ENCODE data around the gene XCL2.
"Not testable (repeated sequence)": the region's sequence is repeated elsewhere in the genome, so short reads cannot be mapped to it uniquely, and the experiment has no call there.

Gene XCL2

DNA sequence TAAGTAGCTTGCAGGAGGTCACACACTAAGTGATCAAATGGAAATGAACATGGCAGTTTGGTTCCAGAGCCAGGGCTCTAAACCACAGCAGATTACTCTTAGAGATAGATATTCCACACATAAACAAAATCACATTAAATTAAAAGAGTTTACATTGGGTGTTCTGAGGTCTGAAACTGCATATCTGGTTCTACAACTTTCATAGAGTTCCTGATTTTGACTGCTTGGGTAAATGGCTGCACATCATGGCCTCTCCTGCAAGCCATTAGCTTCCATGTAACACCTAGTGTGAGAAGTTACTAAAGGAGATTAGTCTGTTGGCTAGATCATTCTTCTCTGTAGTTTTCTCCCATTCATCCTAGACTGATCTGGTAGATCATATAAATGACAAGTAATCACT, 12.8 kb upstream of the XCL2 start:
- no peak for DNase-seq (ENCODE audit: low read depth)

DNA sequence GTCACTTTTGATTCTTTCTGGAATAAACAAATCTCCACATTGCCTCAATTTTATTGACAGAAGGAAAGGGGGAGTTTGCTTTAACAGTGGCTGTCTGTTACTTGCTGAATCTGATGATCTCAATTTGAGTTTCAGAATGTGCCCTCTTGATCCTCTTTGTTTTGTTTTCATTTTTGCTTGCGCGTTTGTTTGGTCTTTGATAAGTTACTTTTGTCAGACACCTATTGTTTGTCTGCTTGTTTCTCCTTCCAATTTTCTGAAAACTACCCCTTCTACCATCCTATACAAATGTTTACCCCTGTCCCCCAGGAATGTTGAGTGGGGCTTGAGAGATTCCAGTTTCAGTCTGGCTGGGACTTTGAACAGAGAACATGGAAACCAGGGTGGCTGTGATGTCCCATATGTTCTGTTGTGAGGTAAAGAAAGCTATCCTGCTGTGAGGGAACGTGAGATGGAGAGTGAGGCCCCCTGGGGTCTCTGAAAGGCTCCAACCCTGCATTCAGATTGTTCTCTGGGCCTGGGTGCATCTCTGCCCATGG, 11.8 kb upstream of the XCL2 start:
- no peak for DNase-seq (ENCODE audit: low read depth)

DNA sequence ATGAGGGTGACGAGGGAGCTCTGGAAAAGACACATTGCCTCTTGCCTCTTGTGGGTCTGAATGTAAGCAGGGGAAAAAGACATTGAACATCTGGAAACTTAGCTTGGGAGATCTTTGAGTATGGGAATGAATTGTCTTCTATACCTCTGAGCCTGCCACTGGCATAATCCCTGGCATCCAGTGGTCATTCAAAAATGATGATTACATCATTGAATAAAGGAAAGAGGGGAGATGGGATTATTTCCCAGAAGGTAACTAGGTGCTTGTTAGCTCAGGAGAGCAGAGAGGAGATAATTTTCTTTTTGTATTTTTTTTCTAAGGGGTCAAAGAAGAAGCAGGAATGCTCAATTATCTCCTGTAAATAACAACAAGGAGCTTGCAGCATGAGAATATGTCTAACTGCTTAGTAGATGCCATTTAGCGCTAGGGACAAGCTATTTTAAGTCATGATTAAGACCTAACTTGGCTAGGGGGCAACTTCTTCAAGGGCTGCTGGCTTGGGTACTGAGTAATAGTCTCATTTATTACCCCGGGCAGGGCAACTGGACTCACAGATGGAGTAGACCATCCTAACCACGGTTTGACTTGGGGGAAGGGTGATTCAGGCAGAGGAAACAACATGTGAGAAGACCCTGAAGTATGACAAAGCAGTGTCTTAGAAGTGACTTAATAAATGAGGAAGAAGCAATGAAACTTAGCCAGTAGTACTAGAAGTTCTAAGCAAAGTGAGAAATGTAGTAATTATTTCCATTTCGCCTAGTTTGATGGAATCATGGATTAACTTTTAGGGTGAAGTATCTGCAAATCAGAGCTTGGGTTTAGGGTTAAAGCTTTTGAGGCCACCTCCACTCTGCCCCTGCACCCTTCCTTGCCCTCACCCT, 11.0 kb upstream of the XCL2 start:
- DNase-seq (ENCODE audit: low read depth), result no peak

- DNase-seq (ENCODE audit: low read depth), result no peak
Observed at GRCh38 chr1:168553680-168554553, 10.1 kb upstream of the XCL2 start.

GRCh38 chr1:168552961-168553360, 9.2 kb upstream of the XCL2 start:
- DNase-seq (ENCODE audit: low read depth), result no peak

GRCh38 chr1:168551688-168552087, 7.9 kb upstream of the XCL2 start:
- no peak for DNase-seq (ENCODE audit: low read depth)

GRCh38 chr1:168550971-168551370, 7.2 kb upstream of the XCL2 start:
- no peak for DNase-seq (ENCODE audit: low read depth)

DNA sequence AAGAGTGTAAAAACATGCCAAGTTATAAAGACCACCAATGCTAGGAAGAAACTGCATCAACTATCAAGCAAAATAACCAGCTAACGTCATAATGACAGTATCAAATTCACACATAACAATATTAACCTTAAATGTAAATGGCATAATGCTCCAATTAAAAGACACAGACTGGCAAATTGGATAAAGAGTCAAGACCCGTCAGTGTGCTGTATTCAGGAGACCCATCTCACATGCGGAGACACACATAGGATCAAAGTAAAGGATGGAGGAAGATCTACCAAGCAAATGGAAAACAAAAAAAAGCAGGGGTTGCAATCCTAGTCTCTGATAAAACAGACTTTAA, 2.7 kb upstream of the XCL2 start:
- not testable (repeated sequence) for DNase-seq (ENCODE audit: low read depth)

GRCh38 chr1:168545678-168546552, 2.1 kb upstream of the XCL2 start:
- DNase-seq (ENCODE audit: low read depth), result not testable (repeated sequence)

GRCh38 chr1:168542978-168543377, 819 bp downstream of the XCL2 start:
- DNase-seq (ENCODE audit: low read depth), result not testable (repeated sequence)

- DNase-seq (ENCODE audit: low read depth), result not testable (repeated sequence)
Observed at GRCh38 chr1:168540798-168541197, 3.0 kb downstream of the XCL2 start.

DNA sequence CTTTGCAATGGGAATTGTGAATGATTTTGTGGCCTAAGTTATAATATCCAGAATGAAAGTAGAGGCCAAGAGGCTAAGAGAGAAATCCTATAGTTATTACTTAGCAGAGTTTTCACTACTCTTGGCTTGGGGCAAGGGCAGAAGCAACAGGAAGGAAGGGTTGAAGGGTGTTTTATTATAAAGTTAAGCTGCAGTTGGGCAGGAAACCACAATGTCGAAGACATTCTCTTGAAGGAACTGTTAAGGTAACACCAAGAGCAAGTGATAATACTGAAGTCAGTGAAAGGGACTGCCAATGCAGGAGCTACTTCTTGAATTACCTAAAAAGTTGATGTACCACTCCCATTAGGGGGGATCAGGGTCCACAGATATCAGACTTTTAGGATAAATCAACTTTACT, 8.3 kb downstream of the XCL2 start:
- DNase-seq (ENCODE audit: low read depth), result no peak

DNA sequence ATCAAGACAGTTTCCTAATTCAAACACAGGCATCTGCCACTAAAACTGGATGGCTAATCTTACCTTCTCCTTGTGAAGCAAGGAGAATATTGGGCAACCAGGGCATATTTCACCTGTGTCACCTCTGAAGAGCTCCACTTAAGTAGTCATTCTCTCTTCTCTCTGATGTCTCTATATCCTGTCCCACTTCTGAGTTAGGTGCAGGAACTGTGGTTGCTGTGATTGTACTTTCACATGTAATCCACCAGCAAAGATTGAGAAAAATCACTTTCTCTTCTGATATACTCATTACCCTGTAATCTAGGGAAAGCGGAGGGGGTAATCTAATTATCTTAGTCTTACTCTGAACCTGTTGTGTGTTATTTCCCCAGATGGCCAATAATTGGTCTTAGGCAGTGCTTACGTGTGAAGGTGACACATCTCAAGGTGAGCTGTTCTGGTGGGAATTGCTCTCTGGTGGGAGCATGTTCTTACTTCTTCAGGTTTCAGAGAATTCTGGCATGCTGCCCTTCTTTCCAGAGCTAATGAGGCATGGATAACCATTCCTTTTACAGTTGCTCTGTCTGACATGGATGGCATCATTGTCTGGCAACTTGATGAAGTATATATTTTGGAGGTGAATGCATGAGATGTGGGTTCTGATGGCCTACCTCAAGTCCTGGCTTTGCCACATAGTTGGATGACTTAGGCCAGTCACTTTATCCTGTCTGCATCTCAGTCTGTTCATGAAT, 12.0 kb downstream of the XCL2 start:
- DNase-seq (ENCODE audit: low read depth), result no peak

DNA sequence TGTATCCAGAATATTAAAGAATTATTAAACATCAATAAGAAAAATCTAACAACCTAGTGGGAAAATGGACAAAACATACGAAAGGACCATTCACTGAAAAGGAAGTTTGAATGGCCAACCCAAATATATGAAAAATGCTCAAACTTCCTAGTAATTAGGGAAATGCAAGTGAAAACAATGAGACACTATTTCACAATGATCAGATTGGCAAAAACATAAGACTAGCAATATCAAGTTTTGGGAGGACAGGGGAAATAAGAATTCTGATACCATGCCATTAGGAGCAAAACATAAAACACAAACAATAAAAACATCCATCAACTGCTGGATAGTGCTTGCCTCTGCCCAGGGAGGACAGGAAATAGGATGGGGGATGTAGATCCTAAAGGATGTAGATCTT, 14.3 kb downstream of the XCL2 start:
- no peak for DNase-seq (ENCODE audit: low read depth)

GRCh38 chr1:168521401-168522000, 22.3 kb downstream of the XCL2 start:
- no peak for DNase-seq (ENCODE audit: low read depth)

DNA sequence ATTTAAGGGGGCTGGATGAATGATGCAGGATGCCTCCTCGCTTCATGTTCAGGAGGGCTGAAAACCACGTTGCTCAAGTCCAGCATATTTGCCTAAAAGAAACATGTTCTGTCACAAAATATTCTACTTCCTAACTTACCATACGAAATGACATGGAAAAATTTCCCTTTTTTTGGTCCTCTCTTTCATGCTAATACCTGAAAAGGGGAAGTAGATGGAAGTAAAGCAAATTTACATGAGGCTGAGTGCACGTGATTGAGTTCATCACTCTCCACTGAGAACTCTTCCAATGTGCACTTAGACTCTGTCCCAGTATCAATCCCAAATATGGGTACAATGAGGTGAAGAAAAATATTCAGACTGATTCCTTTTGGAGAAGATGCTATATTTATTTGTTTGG, 23.0 kb downstream of the XCL2 start:
- no peak for DNase-seq (ENCODE audit: low read depth)

DNA sequence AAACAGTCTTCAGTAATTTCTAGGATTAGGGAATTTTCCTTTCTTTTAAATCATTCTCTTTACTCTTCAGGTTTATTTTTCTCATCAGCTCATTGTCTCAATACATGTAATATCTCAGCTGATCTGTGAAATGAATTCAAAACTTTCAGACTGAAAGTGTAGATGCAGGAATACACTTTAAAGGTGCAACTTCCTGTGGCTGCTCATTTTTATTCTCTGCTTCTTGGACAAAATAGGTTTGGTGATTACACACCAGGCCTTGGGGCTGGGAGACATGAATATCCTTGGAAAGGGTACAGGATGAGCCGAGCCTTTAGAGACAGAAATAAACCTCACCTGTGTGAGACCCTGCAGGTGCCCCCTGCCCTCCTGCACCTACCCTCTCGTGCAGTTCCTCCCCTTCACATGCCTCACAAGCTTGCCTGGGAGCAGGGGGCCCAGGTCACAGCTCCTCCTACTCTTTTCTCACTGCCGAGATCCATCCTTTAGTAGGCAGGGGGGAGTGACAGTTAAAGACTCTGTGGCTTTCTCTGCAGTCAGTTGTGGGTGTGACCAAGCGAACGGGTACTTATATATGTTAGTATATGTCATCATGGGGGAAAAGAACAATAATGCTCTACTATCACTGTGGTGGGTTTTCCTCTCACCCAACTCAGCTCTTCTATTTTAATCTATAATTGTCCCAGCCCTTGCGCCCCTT, 23.6 kb downstream of the XCL2 start:
- no peak for DNase-seq (ENCODE audit: low read depth)

DNA sequence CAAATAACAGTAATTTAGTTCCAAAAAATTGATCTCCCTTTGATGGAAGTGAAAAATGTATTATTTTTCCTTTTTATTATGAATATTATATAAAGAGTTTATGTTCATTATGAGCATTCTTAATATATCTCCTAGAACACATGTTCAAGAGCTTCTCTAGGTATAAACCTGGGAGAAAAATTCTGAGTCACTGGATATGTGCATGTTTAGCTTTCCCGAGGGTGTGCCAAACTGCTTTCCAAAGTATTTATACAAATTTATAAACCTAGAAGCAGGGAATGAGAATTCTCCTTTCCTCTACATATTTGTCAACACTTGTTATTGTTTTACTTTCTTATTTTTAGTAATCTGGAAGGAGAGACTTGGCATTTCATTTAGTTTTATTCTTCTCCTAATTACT, 25.0 kb downstream of the XCL2 start:
- DNase-seq (ENCODE audit: low read depth), result no peak

GRCh38 chr1:168518201-168518689, 25.6 kb downstream of the XCL2 start:
- DNase-seq (ENCODE audit: low read depth), result no peak

DNA sequence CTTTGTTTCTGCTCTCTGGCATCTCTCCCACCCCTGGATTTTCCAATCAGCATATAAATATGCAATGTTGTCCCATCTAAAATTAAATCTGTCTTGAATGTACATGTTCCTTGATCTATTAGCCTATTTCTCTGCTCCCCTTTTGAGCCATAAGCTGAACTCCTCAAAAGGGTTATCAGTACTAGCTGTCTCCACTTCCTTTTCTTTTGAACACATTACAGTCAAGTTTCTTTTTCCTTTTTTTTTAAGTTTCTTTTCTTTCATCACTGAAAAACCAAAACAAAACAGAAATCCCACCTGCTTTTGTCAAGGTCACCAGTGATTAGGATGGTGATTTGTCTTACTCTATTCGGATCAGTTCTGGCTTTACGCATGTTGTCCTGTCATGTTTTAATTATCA, 29.3 kb downstream of the XCL2 start:
- no peak for DNase-seq (ENCODE audit: low read depth)

All from T follicular helper cell (primary cell).